H1 (cell line): Measurements from ENCODE around the gene DIP2C. TPM values are rescaled to one million over a fixed set of nuclear protein-coding genes. Genes with fewer than 3 reads are reported as not detected.

Experiments used
- CTCF ChIA-PET: fragments of 300-600 bp; sonication (Branson Sonifier 250); formaldehyde crosslinking; loops from one replicate; lab custom pipeline; 2021; ENCODE audit not compliant: partially characterized antibody; lab: Charles Lee
- POLR2A ChIA-PET: fragments of 300-600 bp; sonication (Branson Sonifier 250); formaldehyde crosslinking; loops from one replicate; lab custom pipeline; 2021; ENCODE audit warnings: inconsistent platforms; ENCODE audit not compliant: partially characterized antibody; lab: Charles Lee
- DNase-seq, 2 experiments: peaks; one replicate each; pipeline versions ENCODE4 v3.0.0 to v3.0.0-alpha.2; 2010 to 2022; ENCODE audit warnings: low spot score in 2 of 2, low read depth in 1 of 2, mixed read lengths in 1 of 2
- FAIRE-seq: peaks from 2 replicates; lab custom pipeline; 2011; peaks lifted over from hg19 to GRCh38; lab: Jason Lieb, UNC
- H2AFZ ChIP-seq: 2 replicates; pipeline ENCODE4 v1.8.1; 2012; ENCODE audit warnings: low read length, inconsistent platforms
- H2AK5ac ChIP-seq: 2 replicates; pipeline ENCODE4 v1.6.1; 2013; ENCODE audit warnings: low read depth, low read length
- H2BK120ac ChIP-seq: replicated peaks from 2 replicates; pipeline ENCODE3; 2013; ENCODE audit warnings: low read depth, low read length, inconsistent platforms
- H2BK12ac ChIP-seq: 2 replicates; pipeline ENCODE4 v1.6.1; 2013; ENCODE audit warnings: low read depth, low read length
- H2BK15ac ChIP-seq: 2 replicates; pipeline ENCODE4 v1.6.1; 2013; ENCODE audit warnings: low read length
- H2BK20ac ChIP-seq: 2 replicates; pipeline ENCODE4 v1.6.1; 2013; ENCODE audit warnings: low read length
- H2BK5ac ChIP-seq: 2 replicates; pipeline ENCODE4 v1.6.1; 2013; ENCODE audit warnings: low read depth, low read length
- H3K14ac ChIP-seq: 2 replicates; pipeline ENCODE4 v1.6.1; 2013; ENCODE audit warnings: inconsistent platforms; ENCODE audit not compliant: insufficient read length
- H3K18ac ChIP-seq: 2 replicates; pipeline ENCODE4 v1.6.1; 2013; ENCODE audit warnings: low read length; ENCODE audit errors: extremely low read depth
- H3K23ac ChIP-seq: 2 replicates; pipeline ENCODE4 v1.6.1; 2013; ENCODE audit warnings: inconsistent platforms; ENCODE audit not compliant: insufficient read length
- H3K23me2 ChIP-seq: 2 replicates; pipeline ENCODE4 v1.6.1; 2013; ENCODE audit warnings: low read depth, low read length
- H3K27ac ChIP-seq: 2 replicates; pipeline ENCODE4 v1.6.1; 2011; ENCODE audit warnings: low read depth, low read length, inconsistent platforms
- H3K27me3 ChIP-seq, 4 experiments: replicated peaks in 1 of 4; 1 replicate in 1 of 4; 2 replicates in 3 of 4; pipeline versions ENCODE4 v1.6.1 to v1.8.1; 2011 to 2013; ENCODE audit warnings: low read length in 3 of 4, mild to moderate bottlenecking in 3 of 4, inconsistent platforms in 2 of 4, mixed read lengths in 2 of 4, moderate library complexity in 1 of 4; ENCODE audit not compliant: control insufficient read depth in 3 of 4, insufficient read depth in 3 of 4; ENCODE audit errors: extremely low read depth in 1 of 4
- H3K36me3 ChIP-seq, 4 experiments: 2 replicates each; pipeline versions ENCODE4 v1.6.1 to v1.8.1; 2011 to 2013; ENCODE audit warnings: mild to moderate bottlenecking in 4 of 4, low read length in 3 of 4, moderate library complexity in 2 of 4, control low read depth in 1 of 4, inconsistent platforms in 1 of 4; ENCODE audit not compliant: insufficient read depth in 4 of 4, control insufficient read depth in 2 of 4
- H3K4ac ChIP-seq: replicated peaks from 2 replicates; pipeline ENCODE3; 2013; ENCODE audit warnings: low read length, low read depth, mixed read lengths, inconsistent platforms; ENCODE audit not compliant: insufficient read length
- H3K4me1 ChIP-seq, 4 experiments: replicated peaks in 1 of 4; 1 replicate in 1 of 4; 2 replicates in 3 of 4; pipeline versions ENCODE4 v1.6.1 to v1.8.1; 2011 to 2013; ENCODE audit warnings: low read length in 3 of 4, inconsistent platforms in 2 of 4, mixed read lengths in 1 of 4; ENCODE audit not compliant: insufficient read depth in 4 of 4, control insufficient read depth in 3 of 4
- H3K4me2 ChIP-seq, 2 experiments: 2 replicates each; pipeline versions ENCODE4 v1.6.1 to v1.8.1; 2011 to 2013; ENCODE audit warnings: low read depth in 2 of 2, low read length in 2 of 2, control low read depth in 1 of 2, inconsistent platforms in 1 of 2, mild to moderate bottlenecking in 1 of 2; ENCODE audit not compliant: insufficient read depth in 1 of 2
- H3K4me3 ChIP-seq, 4 experiments: fragments of 200-600, 300-600 bp in 1 of 4; sonication (generic), shearing (Covaris generic), sonication (Bioruptor Twin) in 1 of 4; 2 replicates each; pipeline versions ENCODE4 v1.5.1 to v1.8.1; 2011 to 2016; ENCODE audit warnings: low read length in 4 of 4, low read depth in 3 of 4, control low read depth in 2 of 4, inconsistent platforms in 2 of 4, mild to moderate bottlenecking in 2 of 4, mixed read lengths in 1 of 4, moderate library complexity in 1 of 4; ENCODE audit not compliant: insufficient read depth in 2 of 4; ENCODE audit errors: extremely low read depth in 1 of 4
- H3K56ac ChIP-seq: replicated peaks from 2 replicates; pipeline ENCODE3; 2013; ENCODE audit warnings: low read depth, mild to moderate bottlenecking, mixed read lengths, low read length, inconsistent platforms; ENCODE audit not compliant: insufficient read length
- H3K79me1 ChIP-seq: 2 replicates; pipeline ENCODE4 v1.6.1; 2013; ENCODE audit warnings: low read depth, low read length, control low read depth
- H3K79me2 ChIP-seq, 2 experiments: 2 replicates each; pipeline versions ENCODE4 v1.6.1 to v1.8.1; 2012 to 2013; ENCODE audit warnings: low read length in 2 of 2, mild to moderate bottlenecking in 2 of 2, inconsistent platforms in 1 of 2; ENCODE audit not compliant: insufficient read depth in 2 of 2, control insufficient read depth in 1 of 2
- H3K9ac ChIP-seq, 4 experiments: replicated peaks in 1 of 4; 1 replicate in 1 of 4; 2 replicates in 3 of 4; pipeline versions ENCODE4 v1.6.1 to v1.8.1; 2011 to 2013; ENCODE audit warnings: low read depth in 3 of 4, low read length in 3 of 4, control low read depth in 2 of 4, mild to moderate bottlenecking in 2 of 4, moderate library complexity in 2 of 4, inconsistent platforms in 1 of 4; ENCODE audit errors: extremely low read depth in 1 of 4
- H3K9me3 ChIP-seq, 2 experiments: 2 replicates each; pipeline versions ENCODE4 v1.6.1 to v1.8.1; 2012 to 2013; ENCODE audit warnings: mild to moderate bottlenecking in 2 of 2, moderate library complexity in 2 of 2, control low read depth in 1 of 2, inconsistent platforms in 1 of 2, low read depth in 1 of 2, low read length in 1 of 2, mixed read lengths in 1 of 2; ENCODE audit not compliant: insufficient read depth in 2 of 2
- H4K20me1 ChIP-seq, 2 experiments: replicated peaks in 1 of 2; 2 replicates each; pipeline versions ENCODE3 to v1.8.1; 2011 to 2013; ENCODE audit warnings: inconsistent platforms in 2 of 2, low read length in 2 of 2, mild to moderate bottlenecking in 1 of 2; ENCODE audit not compliant: insufficient read depth in 2 of 2, control insufficient read depth in 1 of 2
- H4K5ac ChIP-seq: 2 replicates; pipeline ENCODE4 v1.6.1; 2013; ENCODE audit warnings: low read length, low read depth, mixed read lengths, inconsistent platforms; ENCODE audit not compliant: insufficient read length
- H4K8ac ChIP-seq: 2 replicates; pipeline ENCODE4 v1.8.0; 2013; ENCODE audit warnings: mild to moderate bottlenecking, moderate library complexity, low read length, inconsistent platforms; ENCODE audit not compliant: insufficient read depth; ENCODE audit errors: extremely low read depth
- H4K91ac ChIP-seq: replicated peaks from 2 replicates; pipeline ENCODE3; 2013; ENCODE audit warnings: low read length, mixed read lengths, inconsistent platforms; ENCODE audit not compliant: insufficient read length
- CBX8 ChIP-seq: fragments of 300-800, 300-1000 bp; sonication (generic); IDR thresholded peaks from 2 replicates; pipeline ENCODE4 v1.7.1; 2016; ENCODE audit warnings: low read depth, low read length, borderline replicate concordance
- CTCF ChIP-seq, 3 experiments: IDR thresholded peaks; 1 replicate in 2 of 3; 2 replicates in 1 of 3; pipeline versions ENCODE4 v1.5.1 to v1.6.1; 2011; ENCODE audit warnings: low read length in 3 of 3, mild to moderate bottlenecking in 3 of 3, inconsistent platforms in 2 of 3, low read depth in 1 of 3, moderate library complexity in 1 of 3; ENCODE audit not compliant: insufficient read depth in 1 of 3; ENCODE audit errors: control extremely low read depth in 1 of 3
- HDAC2 ChIP-seq, 2 experiments: fragments of 300-600 bp in 1 of 2; sonication (generic) in 1 of 2; IDR thresholded peaks; 2 replicates each; pipeline ENCODE4 v1.6.1; 2011 to 2012; ENCODE audit warnings: low read depth in 2 of 2, low read length in 2 of 2, mild to moderate bottlenecking in 2 of 2, moderate library complexity in 2 of 2, borderline replicate concordance in 1 of 2, inconsistent platforms in 1 of 2
- JUND ChIP-seq: IDR thresholded peaks from 2 replicates; pipeline ENCODE4 v1.6.1; 2011; ENCODE audit warnings: mild to moderate bottlenecking, improper control_type of control experiment, low read length
- KDM4A ChIP-seq: IDR thresholded peaks from one replicate; pipeline ENCODE4 v1.7.1; 2012; ENCODE audit warnings: low read depth, mild to moderate bottlenecking, moderate library complexity, low read length, inconsistent platforms; ENCODE audit not compliant: severe bottlenecking
- KDM5A ChIP-seq: fragments of 200-600 bp; IDR thresholded peaks from 2 replicates; pipeline ENCODE4 v1.7.1; 2012; ENCODE audit warnings: mild to moderate bottlenecking, low read length, inconsistent platforms, mixed read lengths
- MAFK ChIP-seq: IDR thresholded peaks from 2 replicates; pipeline ENCODE4 v1.6.1; 2012; ENCODE audit warnings: low read depth, mild to moderate bottlenecking, improper control_type of control experiment, low read length
- SIX5 ChIP-seq: IDR thresholded peaks from 2 replicates; pipeline ENCODE4 v1.6.1; 2011; ENCODE audit warnings: mild to moderate bottlenecking, low read depth, low read length
- TBP ChIP-seq: IDR thresholded peaks from 2 replicates; pipeline ENCODE4 v1.6.1; 2011; ENCODE audit warnings: low read depth, low read length, improper control_type of control experiment
- WGBS, 2 experiments: shearing (Covaris generic) in 1 of 2; methylation state at CpG; one replicate each; pipeline versions ENCODE4 v1.1.6 to v1.1.7; 2013 to 2015; ENCODE audit warnings: low lambda C conversion rate in 2 of 2, mixed read lengths in 2 of 2, inconsistent platforms in 1 of 2, low coverage in 1 of 2, missing lambda C conversion rate in 1 of 2; ENCODE audit not compliant: insufficient replicate concordance in 2 of 2, insufficient coverage in 1 of 2, insufficient read length in 1 of 2; ENCODE audit errors: extremely low coverage in 1 of 2, missing lambda C conversion rate in 1 of 2; 5-methylcytosine and 5-hydroxymethylcytosine counted together
- polyA plus RNA-seq, 7 experiments: library from polyadenylated mRNA; depleted of rRNA in 3 of 7; stranded (reverse) in 5 of 7; unstranded in 2 of 7; fragments of >200 nt in 5 of 7; fragments of 200-250 nt in 2 of 7; gene quantifications; 1 replicate in 5 of 7; 2 replicates in 1 of 7; 4 replicates in 1 of 7; pipeline versions ENCODE4 v1.2.1 to v1.2.3, GENCODE V29; 2011 to 2013; ENCODE audit warnings: missing spikeins in 2 of 7, mixed read lengths in 2 of 7
- total RNA-seq: library from RNA; stranded (reverse); fragmentation: NEBNext Ultra II Directional; extraction: Animal tissue kit (Norgen Biotek cat#: 25700); gene quantifications from 2 replicates; pipeline ENCODE4 v1.2.1, GENCODE V29; 2021

Gene DIP2C
- total and polyA plus RNA-seq, 2 of the 8 experiments (the other 6 are each of a cell fraction or from before 2014, with no cell fraction given): 3.8 to 9.3 TPM

- Histone ChIP-seq H3K9ac (no peak overlapping the region), H3K27me3 (no peaks in the 10 kb centered on the region), H4K8ac (no peak overlapping the region), H3K14ac (no peak overlapping the region), H3K23ac (no peak overlapping the region), H3K79me1 (no peaks in the 10 kb centered on the region; the same call in 1 of the 2 replicates), H3K4ac (no peak overlapping the region), H3K18ac (no peak overlapping the region), H4K5ac (no peak overlapping the region), H2BK120ac (no peak overlapping the region), H4K91ac (no peak overlapping the region), H2BK12ac (no peak overlapping the region), H3K4me1 (peaks cover 0 to 5% (median 0%) of the 10 kb centered on the region in 4 experiments; a peak in 4 of 7 replicates), H3K27ac (no peak overlapping the region), H3K56ac (no peak overlapping the region), H3K4me3 (no peak overlapping the region), H3K23me2 (no peaks in the 10 kb centered on the region), H3K36me3 (no peaks in the 10 kb centered on the region; a peak in 1 of 8 replicates), H2BK15ac (no peak overlapping the region), H2AFZ (no peak overlapping the region), H3K79me2 (peaks cover 12 to 31% of the 10 kb centered on the region in 2 experiments; a peak in 3 of 4 replicates), H3K4me2 (no peak overlapping the region), H2BK20ac (no peak overlapping the region), H3K9me3 (peaks cover 0 to 9% of the 10 kb centered on the region in 2 experiments; a peak in 1 of 4 replicates), H4K20me1 (peaks cover 5 to 15% of the 10 kb centered on the region in 2 experiments), H2BK5ac (no peak overlapping the region), H2AK5ac (no peak overlapping the region)
- DNase-seq: no peak
- no peak for TF ChIP-seq HDAC2 (IDR thresholded peaks at IDR 0.05; ENCODE audit: borderline replicate concordance in 1 of 2, low read depth in 2 of 2, low read length in 2 of 2)
- TF ChIP-seq CBX8: no peak
- TF ChIP-seq CTCF (IDR thresholded peaks at IDR 0.05; ENCODE audit: control extremely low read depth in 1 of 3, insufficient read depth in 1 of 3, low read depth in 1 of 3, low read length in 3 of 3): no peak
- TF ChIP-seq MAFK: no peak
- no peak for TF ChIP-seq JUND
- TF ChIP-seq SIX5: no peak
- no peak for TF ChIP-seq KDM5A
- TF ChIP-seq KDM4A: no peak
- TF ChIP-seq TBP: no peak
- no peak for FAIRE-seq
- ChIA-PET POLR2A (no interaction called here), CTCF (interaction anchor here (0.7 to 1.5 kb wide), 8 partner anchors 10 to 213 kb away, joined by 3 to 5 read pairs (median 4); no protein-coding TSS in a partner anchor)
- 90% methylated on average over 16 of the region's 16 CpGs; no CpG with 5 or more reads in 1 of the 2 experiments for WGBS, 2 experiments
Observed at GRCh38 chr10:575402-576129, 113.9 kb downstream of the DIP2C start.
